ENCODE results near the gene CSNK1G1.

GRCh38 chr15:64288999-64289398 lies 67.0 kb downstream of the CSNK1G1 start:
- TF ChIP-seq CTCF (conservative IDR thresholded peaks at IDR 0.05 in 1 of 2, IDR thresholded peaks at IDR 0.05 in 1 of 2; ENCODE audit: low read depth in 1 of 2, low read length in 2 of 2): no peak
- no peak for TF ChIP-seq EZH2 (IDR thresholded peaks at IDR 0.05; ENCODE audit: low read length, missing control alignments)
